ENCODE measurements around the gene KIF13A.

- TF ChIP-seq EZH2 (IDR thresholded peaks at IDR 0.05; ENCODE audit: low read depth) (no peak), CTCF (conservative IDR thresholded peaks at IDR 0.05) (no peak)
These were observed 157.5 kb downstream of the KIF13A start for GRCh38 chr6:17829905-17830304.
